AG04450 (cell line): ENCODE results near the gene SLC66A1. TPM values are rescaled to one million over a fixed set of nuclear protein-coding genes. Genes with fewer than 3 reads are reported as not detected.
"Not testable (repeated sequence)": the region's sequence is repeated elsewhere in the genome, so short reads cannot be mapped to it uniquely, and the experiment has no call there.

ENCODE experiments used
- CTCF ChIA-PET: fragments of 300-600, 350-600 bp; formaldehyde crosslinking; extraction: SDS; loops from one replicate; lab custom pipeline; 2022; ENCODE audit warnings: antibody characterized with exemption, inconsistent platforms; lab: Charles Lee
- POLR2A ChIA-PET: fragments of 350-600 bp; formaldehyde crosslinking; extraction: SDS; loops from one replicate; lab custom pipeline; 2021; ENCODE audit warnings: antibody characterized with exemption, inconsistent platforms; lab: Yijun Ruan, JAX
- DNase-seq: peaks from one replicate; pipeline ENCODE4 v3.0.0-alpha.2; 2011; ENCODE audit warnings: low read depth, low spot score
- H3K27ac ChIP-seq: one replicate; pipeline ENCODE4 v1.5.1; 2012; ENCODE audit warnings: low read depth, low read length, control low read depth
- H3K27me3 ChIP-seq: one replicate; pipeline ENCODE4 v1.6.0; 2012; ENCODE audit warnings: low read length; ENCODE audit not compliant: control insufficient read depth, insufficient read depth
- H3K4me3 ChIP-seq: 2 replicates; pipeline ENCODE4 v1.5.1; 2011; ENCODE audit warnings: mild to moderate bottlenecking, low read depth, low read length, control low read depth
- H3K9me3 ChIP-seq: 2 replicates; pipeline ENCODE4 v1.5.1; 2012; ENCODE audit warnings: low read length; ENCODE audit not compliant: control insufficient read depth, insufficient read depth
- CTCF ChIP-seq: IDR thresholded peaks from 2 replicates; pipeline ENCODE4 v1.5.1; 2011; ENCODE audit warnings: low read depth, low read length, control low read depth, inconsistent platforms
- polyA plus RNA-seq: library from polyadenylated mRNA; depleted of rRNA; stranded (reverse); fragments of >200 nt; gene quantifications from 2 replicates; pipeline ENCODE4 v1.2.3, GENCODE V29; 2011

SLC66A1 gene
- polyA plus RNA-seq, 1 experiment: 11.5 TPM

- CTCF ChIA-PET: no interaction called here
- no peak for TF ChIP-seq CTCF
- no peak overlapping the region for H3K27ac ChIP-seq
- H3K27me3 ChIP-seq: no peaks in the 10 kb centered on the region
- no peaks in the 10 kb centered on the region; the same call in 1 of the 2 replicates for H3K9me3 ChIP-seq
- no peak for DNase-seq
- no peak overlapping the region for H3K4me3 ChIP-seq
- POLR2A ChIA-PET: no interaction called here
These were observed 27.2 kb upstream of the SLC66A1 start for GRCh38 chr1:19284881-19285280.

GRCh38 chr1:19285366-19285765, 26.8 kb upstream of the SLC66A1 start:
- DNase-seq, H3K27me3 ChIP-seq, POLR2A ChIA-PET, H3K4me3 ChIP-seq, CTCF ChIA-PET, H3K9me3 ChIP-seq, H3K27ac ChIP-seq: not testable (repeated sequence)

- H3K4me3 ChIP-seq, H3K27ac ChIP-seq, CTCF ChIA-PET, H3K27me3 ChIP-seq, H3K9me3 ChIP-seq, DNase-seq, POLR2A ChIA-PET: not testable (repeated sequence)
These were observed 26.3 kb upstream of the SLC66A1 start for GRCh38 chr1:19285807-19286206.

- CTCF ChIA-PET: no interaction called here
- DNase-seq: no peak
- TF ChIP-seq CTCF: no peak
These were observed 24.5 kb upstream of the SLC66A1 start for GRCh38 chr1:19287436-19288185.

GRCh38 chr1:19288324-19289241, 23.5 kb upstream of the SLC66A1 start, which contains the start of gene AKR7A3:
Gene AKR7A3, minus strand, starts transcription at chr1:19288770. Its CDS starts 61 bp downstream, at chr1:19288709.
- POLR2A ChIA-PET, H3K27ac ChIP-seq, H3K9me3 ChIP-seq, H3K27me3 ChIP-seq, CTCF ChIA-PET, DNase-seq: not testable (repeated sequence)
- H3K4me3 ChIP-seq: peak within 1 kb of the TSS; percentile 43

More at GRCh38 chr1:19287436-19288185, 24.5 kb upstream of the SLC66A1 start:
- POLR2A ChIA-PET: no interaction called here
- H3K27ac ChIP-seq: no peak overlapping the region
- H3K27me3 ChIP-seq: no peaks in the 10 kb centered on the region
- H3K4me3 ChIP-seq: no peak overlapping the region
- H3K9me3 ChIP-seq: peaks cover 6% of the 10 kb centered on the region

GRCh38 chr1:19289244-19289643, 22.9 kb upstream of the SLC66A1 start:
- ChIA-PET CTCF (no interaction called here), POLR2A (no interaction called here)
- peaks cover 11% of the 10 kb centered on the region for H3K9me3 ChIP-seq
- DNase-seq: no peak
- no peak overlapping the region for H3K4me3 ChIP-seq
- H3K27ac ChIP-seq: no peak overlapping the region
- H3K27me3 ChIP-seq: no peaks in the 10 kb centered on the region
- TF ChIP-seq CTCF: no peak
